Stimulated activated CD8-positive, alpha-beta memory T cell treated with anti-CD3 and anti-CD28 coated beads, Interleukin-2, amount 100 ng/mL, for 48 hours (primary cell): Measurements from ENCODE around the gene ARHGAP42.
"Not testable (repeated sequence)": the region's sequence is repeated elsewhere in the genome, so short reads cannot be mapped to it uniquely, and the experiment has no call there.

ENCODE experiments used
- DNase-seq, 2 donors: peaks; one replicate each; pipeline ENCODE4 v3.0.0-alpha.2; 2020; ENCODE audit warnings: low read depth in 2 of 2

Gene ARHGAP42

GRCh38 chr11:100965346-100965745 lies 278.3 kb downstream of the ARHGAP42 start:
- DNase-seq: no peak

- no peak for DNase-seq
Observed at GRCh38 chr11:100966366-100966765, 279.3 kb downstream of the ARHGAP42 start.

GRCh38 chr11:100969008-100969407 lies 281.9 kb downstream of the ARHGAP42 start:
- no peak for DNase-seq

GRCh38 chr11:100970283-100971164 lies 283.4 kb downstream of the ARHGAP42 start:
- DNase-seq: no peak

GRCh38 chr11:100972046-100972445 lies 285.0 kb downstream of the ARHGAP42 start:
- no peak for DNase-seq

- DNase-seq: no peak
Observed at GRCh38 chr11:100978442-100978841, 291.4 kb downstream of the ARHGAP42 start.

GRCh38 chr11:100978939-100979338 lies 291.9 kb downstream of the ARHGAP42 start:
- no peak for DNase-seq

GRCh38 chr11:100980156-100980555 lies 293.1 kb downstream of the ARHGAP42 start:
- DNase-seq: no peak

GRCh38 chr11:100981196-100981824 lies 294.2 kb downstream of the ARHGAP42 start:
- no peak for DNase-seq

GRCh38 chr11:100984668-100985067 lies 297.6 kb downstream of the ARHGAP42 start:
- no peak for DNase-seq

- DNase-seq: no peak
Observed at GRCh38 chr11:100990931-100991330, 303.8 kb downstream of the ARHGAP42 start.

GRCh38 chr11:100991541-100991940 lies 304.5 kb downstream of the ARHGAP42 start:
- DNase-seq: no peak

GRCh38 chr11:100994966-100995365 lies 307.9 kb downstream of the ARHGAP42 start:
- DNase-seq: no peak

GRCh38 chr11:100999756-101000155 lies 312.7 kb downstream of the ARHGAP42 start:
- no peak for DNase-seq

- no peak for DNase-seq
Observed at GRCh38 chr11:101003468-101003867, 316.4 kb downstream of the ARHGAP42 start.

- no peak for DNase-seq
Observed at GRCh38 chr11:101008961-101009689, 322.0 kb downstream of the ARHGAP42 start.

- DNase-seq: no peak
Observed at GRCh38 chr11:101009690-101010055, 322.6 kb downstream of the ARHGAP42 start.

- DNase-seq: no peak
Observed at GRCh38 chr11:101010899-101011298, 323.8 kb downstream of the ARHGAP42 start.

- no peak for DNase-seq
Observed at GRCh38 chr11:101011881-101012280, 324.8 kb downstream of the ARHGAP42 start.

GRCh38 chr11:101013702-101014101 lies 326.6 kb downstream of the ARHGAP42 start:
- DNase-seq: not testable (repeated sequence)

GRCh38 chr11:101014600-101015285 lies 327.7 kb downstream of the ARHGAP42 start:
- no peak for DNase-seq

GRCh38 chr11:101019870-101020269 lies 332.8 kb downstream of the ARHGAP42 start:
- DNase-seq: no peak
